GM18909 (cell line): ENCODE results near the gene WDR70.
"Not testable (repeated sequence)": the region's sequence is repeated elsewhere in the genome, so short reads cannot be mapped to it uniquely, and the experiment has no call there.

Experiments
- ATAC-seq: cut with Tn5 transposase; IDR thresholded peaks from one replicate; pipeline ENCODE4 v1.9.1; 2021; ENCODE audit warnings: mild to moderate bottlenecking; ENCODE audit not compliant: unreplicated experiment, poor library complexity

Gene WDR70

GRCh38 chr5:37622354-37622753 lies 243.2 kb downstream of the WDR70 start:
- ATAC-seq, result not testable (repeated sequence)

GRCh38 chr5:37626266-37626665 lies 247.1 kb downstream of the WDR70 start:
- ATAC-seq, result no peak

DNA sequence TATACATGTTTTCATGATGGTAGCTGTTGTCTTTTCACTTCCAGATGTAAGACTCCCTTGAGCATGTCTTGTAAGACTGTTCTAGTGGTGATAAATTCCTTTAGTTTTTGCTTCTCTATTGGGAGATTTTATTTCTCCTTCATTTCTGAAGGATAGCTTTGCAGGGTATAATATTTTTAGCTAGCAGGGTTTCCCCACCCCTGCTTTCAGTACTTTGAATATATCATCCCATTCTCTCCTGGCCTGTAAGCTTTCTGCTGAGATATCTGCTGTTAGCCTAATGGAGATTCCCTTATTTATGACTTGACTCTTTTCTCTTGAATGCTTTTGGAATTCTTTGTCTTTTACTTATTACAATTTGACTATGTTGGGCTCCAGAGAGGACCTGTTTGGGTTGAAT lies 249.8 kb downstream of the WDR70 start:
- ATAC-seq, result no peak

DNA sequence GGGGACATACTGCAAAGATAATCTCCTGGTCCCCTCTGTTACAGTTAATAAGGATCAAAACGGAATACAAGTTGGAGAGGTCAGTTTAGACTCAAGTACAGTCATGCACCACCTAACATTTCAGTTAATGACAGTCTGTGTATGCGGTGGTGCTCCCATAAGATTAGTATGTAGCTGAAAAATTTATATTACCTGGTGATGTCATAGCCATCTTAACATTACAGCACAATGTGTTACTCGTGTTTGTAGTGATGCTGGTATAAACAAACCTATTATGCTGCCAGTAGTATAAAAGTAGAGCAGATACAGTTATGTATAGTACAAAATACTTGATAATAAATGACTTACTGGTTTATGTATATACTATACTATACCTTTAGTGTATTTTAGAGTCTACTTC lies 252.8 kb downstream of the WDR70 start:
- ATAC-seq, result no peak

DNA sequence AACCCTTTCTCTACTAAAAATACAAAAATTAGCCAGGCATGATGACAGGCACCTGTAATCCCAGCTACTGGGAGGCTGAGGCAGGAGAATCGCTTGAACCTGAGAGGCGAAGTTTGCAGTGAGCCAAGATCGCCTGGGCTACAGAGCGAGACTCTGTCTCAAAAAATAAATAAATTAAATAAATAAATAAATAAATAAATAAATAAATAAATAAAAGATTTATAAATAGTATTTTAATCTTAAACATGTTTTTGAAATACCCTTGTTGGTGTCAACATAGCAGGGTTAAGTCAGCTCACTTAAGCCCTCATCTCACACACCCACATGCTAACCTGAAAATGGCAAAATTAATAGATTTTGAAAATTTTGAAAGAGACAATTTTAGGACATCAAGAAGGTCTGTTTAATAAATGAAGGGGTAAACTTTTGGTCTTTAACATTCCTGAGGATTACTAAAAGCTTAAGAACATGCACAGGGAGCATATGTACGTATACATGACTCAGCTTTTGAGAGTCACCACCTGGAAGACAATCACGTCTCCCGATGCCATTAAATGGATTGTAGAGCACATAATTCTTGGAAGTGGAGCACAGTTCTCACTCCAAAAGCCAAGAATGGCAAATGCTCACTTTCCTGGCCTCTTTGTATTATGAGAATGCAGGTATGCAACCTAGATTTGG lies 258.2 kb downstream of the WDR70 start:
- no peak for ATAC-seq

DNA sequence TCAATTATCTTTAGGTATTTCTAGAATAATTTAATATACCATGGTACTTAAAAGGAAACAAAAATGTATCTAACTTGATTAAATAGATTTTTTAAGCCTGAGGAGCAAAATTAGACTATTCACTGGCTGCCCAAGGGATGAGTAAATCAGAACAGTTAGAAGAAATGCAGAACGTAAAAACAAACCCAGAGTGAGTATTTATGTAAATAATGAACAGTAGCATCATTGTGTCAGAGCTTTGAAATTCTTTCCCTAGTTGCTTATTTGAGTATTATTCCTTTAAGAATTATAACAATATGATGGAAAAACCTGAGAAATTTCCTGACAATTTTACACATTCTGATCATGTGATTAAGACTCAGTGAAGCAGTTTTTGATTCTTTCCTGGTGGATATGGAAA lies 259.8 kb downstream of the WDR70 start:
- no peak for ATAC-seq

GRCh38 chr5:37640088-37640487 lies 261.0 kb downstream of the WDR70 start:
- no peak for ATAC-seq

DNA sequence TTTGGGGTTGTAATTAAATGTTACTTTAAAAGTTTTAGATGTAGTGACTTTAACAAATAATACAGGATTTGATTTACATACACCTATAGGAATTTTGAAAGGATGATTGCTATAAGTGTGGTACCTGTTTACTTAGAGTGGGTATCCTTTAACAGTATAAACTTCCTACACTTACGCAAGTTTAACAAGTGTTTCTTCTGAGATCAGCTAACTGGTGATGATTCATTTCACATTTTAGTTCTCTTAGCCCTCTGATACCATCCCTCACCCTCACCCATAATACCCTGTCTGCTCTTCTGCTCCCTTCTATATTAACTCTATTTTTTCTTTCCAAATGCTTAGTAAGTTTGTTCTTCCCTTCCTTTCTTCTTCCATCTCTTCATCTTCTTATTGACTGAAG lies 262.8 kb downstream of the WDR70 start:
- ATAC-seq, result no peak

- no peak for ATAC-seq
These were observed 266.6 kb downstream of the WDR70 start for GRCh38 chr5:37645707-37646106.

GRCh38 chr5:37654566-37654965 lies 275.4 kb downstream of the WDR70 start:
- not testable (repeated sequence) for ATAC-seq

GRCh38 chr5:37657046-37657445 lies 277.9 kb downstream of the WDR70 start:
- ATAC-seq, result no peak

DNA sequence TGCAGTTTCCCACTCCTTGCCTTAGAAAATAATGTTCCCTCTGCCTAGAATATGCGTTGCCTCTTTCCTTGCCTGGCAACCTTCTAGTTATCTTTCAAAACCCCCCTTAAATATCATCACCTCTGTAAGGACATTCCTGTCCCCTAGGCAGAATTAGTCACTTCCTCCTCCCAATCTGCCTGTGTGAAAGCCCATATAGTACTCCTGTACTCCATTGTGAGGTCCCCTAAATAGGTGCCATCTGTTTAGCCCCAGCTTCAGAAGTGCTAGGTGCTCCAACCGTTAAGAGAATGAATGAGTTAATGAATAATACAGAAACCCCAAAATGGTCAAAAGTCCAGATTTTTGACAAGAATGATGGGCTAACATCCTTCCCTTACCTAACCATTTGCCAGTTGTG lies 279.3 kb downstream of the WDR70 start:
- ATAC-seq, result peak; percentile 66

- no peak for ATAC-seq
These were observed 281.2 kb downstream of the WDR70 start for GRCh38 chr5:37660319-37660718.

GRCh38 chr5:37661227-37661920 lies 282.3 kb downstream of the WDR70 start:
- no peak for ATAC-seq

GRCh38 chr5:37661951-37662350 lies 282.8 kb downstream of the WDR70 start:
- no peak for ATAC-seq

DNA sequence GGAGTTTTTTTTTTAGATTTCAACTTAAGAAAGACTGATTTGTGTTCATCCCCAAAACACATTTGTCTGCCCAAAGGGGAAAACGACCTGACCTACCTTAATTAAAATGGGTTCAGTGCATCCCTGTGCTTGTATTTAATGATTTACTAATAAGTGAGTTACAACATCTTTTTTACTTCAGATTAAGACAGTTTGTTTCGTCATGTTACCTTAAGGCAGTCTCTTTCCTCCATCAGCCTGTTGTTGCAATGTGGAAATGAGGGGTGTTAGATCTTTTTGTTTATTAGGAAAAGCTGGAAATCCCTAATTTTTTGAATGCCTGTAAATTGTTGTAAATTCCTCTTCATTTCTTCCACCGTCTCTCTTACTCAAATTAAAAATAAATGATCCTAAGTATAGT lies 283.2 kb downstream of the WDR70 start:
- ATAC-seq, result no peak

DNA sequence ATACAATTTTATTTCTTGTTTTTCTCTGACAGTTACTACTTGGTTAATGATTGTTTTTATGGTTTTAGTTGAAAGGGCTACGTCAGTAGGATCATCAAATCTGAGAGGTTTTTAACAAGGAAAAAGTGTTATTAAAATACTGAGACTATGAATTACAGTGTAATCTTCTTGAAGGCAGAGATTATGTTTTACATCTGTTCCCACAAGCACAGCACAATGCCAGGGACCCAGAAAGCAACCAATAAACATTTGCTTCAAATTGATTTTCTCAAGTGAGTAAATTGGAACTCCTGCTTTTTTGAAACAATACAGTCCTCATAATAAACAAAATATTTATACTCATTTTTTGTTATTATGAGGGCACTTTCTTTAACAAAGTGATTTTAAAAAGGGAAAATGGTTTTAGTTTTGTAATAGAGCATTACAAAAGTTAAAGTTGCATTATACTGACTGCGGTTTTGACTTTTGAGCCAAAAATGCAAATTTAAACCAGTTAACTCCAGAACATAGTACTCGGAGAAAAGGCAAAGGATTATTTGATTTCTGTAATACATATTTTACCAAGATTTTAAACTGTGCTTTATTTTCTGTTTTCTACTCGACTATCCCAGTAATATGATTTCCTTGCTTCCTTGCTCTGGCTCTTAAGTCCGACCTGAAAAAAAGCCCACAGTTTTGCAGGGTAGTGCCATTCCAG lies 283.8 kb downstream of the WDR70 start:
- ATAC-seq, result no peak

GRCh38 chr5:37663538-37663937 lies 284.4 kb downstream of the WDR70 start:
- ATAC-seq, result no peak

GRCh38 chr5:37664551-37664950 lies 285.4 kb downstream of the WDR70 start:
- ATAC-seq, result no peak

- no peak for ATAC-seq
These were observed 286.2 kb downstream of the WDR70 start for GRCh38 chr5:37665272-37665671.

DNA sequence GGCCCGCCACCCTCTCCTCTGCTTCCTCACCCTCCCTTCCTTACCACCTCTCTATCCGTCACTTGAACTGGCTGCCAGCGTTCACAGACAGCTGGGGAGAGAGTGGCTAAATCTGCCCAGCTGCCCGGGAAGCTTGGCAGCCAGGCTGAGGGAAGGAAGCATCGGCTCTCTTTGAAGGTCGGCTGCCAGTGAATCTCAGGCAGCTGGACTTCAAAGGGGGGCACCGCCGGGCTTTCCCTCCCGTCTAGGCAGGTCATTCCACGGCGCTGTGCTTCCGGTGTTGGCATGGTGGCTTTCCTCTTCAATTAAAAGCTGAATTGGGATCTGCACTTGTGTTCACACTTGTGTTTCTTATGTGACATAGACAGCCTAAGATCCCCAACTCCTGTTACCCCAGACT lies 286.8 kb downstream of the WDR70 start:
- ATAC-seq, result no peak

DNA sequence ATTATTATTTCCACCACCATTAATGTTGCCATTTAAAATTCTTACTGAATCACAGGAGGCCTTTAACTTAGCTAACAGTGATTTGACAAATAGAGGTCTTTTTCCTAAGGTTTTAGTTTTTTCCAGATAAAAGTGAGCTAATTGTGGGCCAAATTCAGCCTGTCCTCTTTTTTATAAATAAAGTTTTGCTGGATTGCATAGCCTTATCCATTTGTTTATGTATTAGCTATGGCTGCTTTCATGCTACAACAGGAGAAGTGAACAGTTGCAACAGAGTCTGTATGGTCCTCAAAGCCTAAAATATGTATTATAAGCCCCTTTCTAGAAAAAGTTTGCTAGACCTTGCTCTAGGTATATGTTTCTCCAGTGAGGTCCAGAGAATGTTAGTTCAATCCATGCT lies 288.3 kb downstream of the WDR70 start:
- ATAC-seq, result no peak
